HG03469 (cell line): Measurements from ENCODE around the gene PLA2G4E.

Source experiments
- ATAC-seq: cut with Tn5 transposase; IDR thresholded peaks from one replicate; pipeline ENCODE4 v1.9.1; 2021; ENCODE audit warnings: mild to moderate bottlenecking, moderate library complexity, moderate number of reproducible peaks; ENCODE audit not compliant: unreplicated experiment

PLA2G4E gene

GRCh38 chr15:41958002-41958420, 62.8 kb downstream of the PLA2G4E start:
- ATAC-seq: no peak

- ATAC-seq: peak; percentile 53
These were observed 63.6 kb downstream of the PLA2G4E start for GRCh38 chr15:41957021-41957897.

GRCh38 chr15:41955807-41956525, 64.9 kb downstream of the PLA2G4E start:
- ATAC-seq: no peak

- no peak for ATAC-seq
These were observed 65.7 kb downstream of the PLA2G4E start for GRCh38 chr15:41955100-41955499.

GRCh38 chr15:41954036-41954435, 66.8 kb downstream of the PLA2G4E start:
- ATAC-seq: no peak

- no peak for ATAC-seq
These were observed 68.8 kb downstream of the PLA2G4E start for GRCh38 chr15:41952013-41952563.

GRCh38 chr15:41951571-41951970, 69.3 kb downstream of the PLA2G4E start:
- no peak for ATAC-seq

- ATAC-seq: no peak
These were observed 70.4 kb downstream of the PLA2G4E start for GRCh38 chr15:41950489-41950888.

- ATAC-seq: no peak
These were observed 70.7 kb downstream of the PLA2G4E start for GRCh38 chr15:41950127-41950483.

GRCh38 chr15:41949401-41950126, 71.3 kb downstream of the PLA2G4E start:
- ATAC-seq: no peak

GRCh38 chr15:41948490-41948889, 72.4 kb downstream of the PLA2G4E start:
- ATAC-seq: no peak

- no peak for ATAC-seq
These were observed 73.9 kb downstream of the PLA2G4E start for GRCh38 chr15:41946970-41947369.

- no peak for ATAC-seq
These were observed 75.1 kb downstream of the PLA2G4E start for GRCh38 chr15:41945731-41946130.

- no peak for ATAC-seq
These were observed 75.6 kb downstream of the PLA2G4E start for GRCh38 chr15:41945221-41945620.

- no peak for ATAC-seq
These were observed 76.4 kb downstream of the PLA2G4E start for GRCh38 chr15:41944313-41944940.

GRCh38 chr15:41943543-41944312, 77.1 kb downstream of the PLA2G4E start:
- ATAC-seq: no peak

- no peak for ATAC-seq
These were observed 78.0 kb downstream of the PLA2G4E start for GRCh38 chr15:41942886-41943285.

- ATAC-seq: no peak
These were observed 79.0 kb downstream of the PLA2G4E start for GRCh38 chr15:41941644-41942415.

GRCh38 chr15:41940441-41940857, 80.4 kb downstream of the PLA2G4E start:
- no peak for ATAC-seq
